IPS DF 6.9 (cell line): ENCODE data around the gene ATP5F1D.
"Not testable (repeated sequence)": the region's sequence is repeated elsewhere in the genome, so short reads cannot be mapped to it uniquely, and the experiment has no call there.

Source experiments
- DNase-seq: peaks from one replicate; pipeline ENCODE4 v3.0.0-alpha.2; 2013; ENCODE audit warnings: low read depth, low spot score
- H3K27ac ChIP-seq: one replicate; pipeline ENCODE4 v1.5.1; 2013; ENCODE audit warnings: low read length, control low read depth
- H3K27me3 ChIP-seq: 2 replicates; pipeline ENCODE4 v1.6.1; 2013; ENCODE audit warnings: mild to moderate bottlenecking, low read length; ENCODE audit not compliant: control insufficient read depth, insufficient read depth
- H3K36me3 ChIP-seq: 2 replicates; pipeline ENCODE4 v1.6.1; 2013; ENCODE audit warnings: low read length; ENCODE audit not compliant: control insufficient read depth, insufficient read depth
- H3K4me1 ChIP-seq: 2 replicates; pipeline ENCODE4 v1.6.1; 2013; ENCODE audit warnings: low read length; ENCODE audit not compliant: control insufficient read depth, insufficient read depth
- H3K4me3 ChIP-seq: 2 replicates; pipeline ENCODE4 v1.5.1; 2013; ENCODE audit warnings: mild to moderate bottlenecking, low read length
- H3K9me3 ChIP-seq: 2 replicates; pipeline ENCODE4 v1.6.1; 2013; ENCODE audit warnings: low read length, inconsistent platforms; ENCODE audit not compliant: control insufficient read depth, insufficient read depth
- WGBS: extraction: QIAGEN DNeasy Blood & Tissue Kit; methylation state at CpG from one replicate; pipeline ENCODE4 v1.1.7; 2013; ENCODE audit warnings: mixed read lengths, missing lambda C conversion rate; ENCODE audit not compliant: insufficient read length, insufficient coverage; 5-methylcytosine and 5-hydroxymethylcytosine counted together

The ATP5F1D gene

DNA sequence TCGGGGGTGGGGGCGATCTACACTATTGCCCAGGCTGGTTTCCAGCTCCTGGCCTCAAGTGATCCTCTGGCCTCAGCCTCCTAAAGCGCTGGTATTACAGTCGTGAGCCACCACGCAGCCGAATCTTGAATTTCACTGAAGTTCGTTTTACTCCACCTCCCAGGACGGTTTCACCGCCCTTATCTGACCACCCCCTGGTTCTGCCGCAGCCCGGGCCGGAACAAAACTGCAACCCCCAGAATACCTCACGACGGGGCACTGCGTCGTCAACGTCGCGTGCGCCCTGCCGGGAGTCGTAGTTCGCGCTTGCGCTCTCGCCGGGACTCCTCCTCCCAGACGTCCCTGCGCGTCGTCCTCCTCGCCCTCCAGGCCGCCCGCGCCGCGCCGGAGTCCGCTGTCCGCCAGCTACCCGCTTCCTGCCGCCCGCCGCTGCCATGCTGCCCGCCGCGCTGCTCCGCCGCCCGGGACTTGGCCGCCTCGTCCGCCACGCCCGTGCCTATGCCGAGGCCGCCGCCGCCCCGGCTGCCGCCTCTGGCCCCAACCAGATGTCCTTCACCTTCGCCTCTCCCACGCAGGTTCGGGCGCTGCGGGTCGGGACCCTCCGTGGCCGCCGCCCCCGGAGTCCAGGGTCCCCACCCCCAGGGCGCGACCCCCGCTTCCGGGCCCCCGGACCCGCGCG, at the start of gene ATP5F1D:
ATP5F1D (plus strand) TSS at position 335 of the 679 bp plus-strand sequence; CDS start at position 435, 100 bp downstream.
- Histone ChIP-seq H3K4me3 (peak within 1 kb of the TSS; percentile 90; the same call in 1 of the 2 replicates), H3K27ac (no peak within 1 kb of the TSS), H3K36me3 (peaks cover 5% of the 10 kb centered on the region; the same call in 1 of the 2 replicates), H3K9me3 (no peaks in the 10 kb centered on the region), H3K27me3 (no peaks in the 10 kb centered on the region), H3K4me1 (peaks cover 7% of the 10 kb centered on the region)
- no CpG with 5 or more reads among the region's 79 CpGs for WGBS
- no peak for DNase-seq

DNA sequence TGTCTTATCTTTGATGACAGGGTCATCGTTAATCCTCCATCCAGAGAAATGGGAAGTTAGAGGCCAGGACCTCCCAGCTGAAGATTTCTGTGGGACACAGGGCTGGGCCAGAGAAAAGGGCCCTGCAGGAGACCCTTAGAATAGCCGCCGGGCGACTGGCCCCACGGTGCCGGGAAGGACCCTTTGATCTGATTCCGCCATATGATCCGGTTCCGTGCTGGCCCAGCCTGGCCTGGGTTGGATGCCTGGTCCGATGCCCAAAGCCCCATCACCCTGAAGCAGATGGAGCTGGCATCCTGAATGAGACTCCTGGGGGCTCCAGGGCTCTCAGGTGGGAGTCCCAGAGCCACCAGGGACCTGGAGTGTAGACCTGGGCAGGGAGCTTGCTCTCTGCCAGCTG, 42.0 kb upstream of the ATP5F1D start:
- no peaks in the 10 kb centered on the region for H3K27me3 ChIP-seq
- H3K4me3 ChIP-seq = no peak overlapping the region
- no peaks in the 10 kb centered on the region for H3K36me3 ChIP-seq
- whole genome bisulfite sequencing = no CpG with 5 or more reads among the region's 10 CpGs
- DNase-seq = no peak
- no peaks in the 10 kb centered on the region for H3K4me1 ChIP-seq
- no peaks in the 10 kb centered on the region for H3K9me3 ChIP-seq
- no peak overlapping the region for H3K27ac ChIP-seq

DNA sequence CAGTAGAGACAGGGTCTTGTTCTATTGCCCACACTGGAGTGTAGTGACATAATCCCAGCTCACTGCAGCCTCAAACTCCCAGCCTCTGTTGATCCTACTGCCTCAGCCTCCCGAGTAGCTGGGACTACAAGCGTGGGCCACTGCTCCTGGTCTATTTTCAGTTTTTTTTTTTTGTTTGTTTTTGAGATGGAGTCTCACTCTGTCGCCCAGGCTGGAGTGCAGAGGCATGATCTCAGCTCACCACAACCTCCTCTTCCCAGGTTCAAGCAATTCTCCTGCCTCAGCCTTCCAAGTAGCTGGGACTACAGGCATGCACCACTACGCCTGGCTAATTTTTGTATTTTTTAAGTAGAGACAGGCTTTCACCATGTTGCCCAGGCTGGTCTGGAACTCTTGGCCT, 40.9 kb upstream of the ATP5F1D start:
- H3K36me3 ChIP-seq, H3K27ac ChIP-seq, DNase-seq, H3K4me3 ChIP-seq, H3K27me3 ChIP-seq, H3K9me3 ChIP-seq, H3K4me1 ChIP-seq: not testable (repeated sequence)
- no CpG with 5 or more reads among the region's 4 CpGs for WGBS

DNA sequence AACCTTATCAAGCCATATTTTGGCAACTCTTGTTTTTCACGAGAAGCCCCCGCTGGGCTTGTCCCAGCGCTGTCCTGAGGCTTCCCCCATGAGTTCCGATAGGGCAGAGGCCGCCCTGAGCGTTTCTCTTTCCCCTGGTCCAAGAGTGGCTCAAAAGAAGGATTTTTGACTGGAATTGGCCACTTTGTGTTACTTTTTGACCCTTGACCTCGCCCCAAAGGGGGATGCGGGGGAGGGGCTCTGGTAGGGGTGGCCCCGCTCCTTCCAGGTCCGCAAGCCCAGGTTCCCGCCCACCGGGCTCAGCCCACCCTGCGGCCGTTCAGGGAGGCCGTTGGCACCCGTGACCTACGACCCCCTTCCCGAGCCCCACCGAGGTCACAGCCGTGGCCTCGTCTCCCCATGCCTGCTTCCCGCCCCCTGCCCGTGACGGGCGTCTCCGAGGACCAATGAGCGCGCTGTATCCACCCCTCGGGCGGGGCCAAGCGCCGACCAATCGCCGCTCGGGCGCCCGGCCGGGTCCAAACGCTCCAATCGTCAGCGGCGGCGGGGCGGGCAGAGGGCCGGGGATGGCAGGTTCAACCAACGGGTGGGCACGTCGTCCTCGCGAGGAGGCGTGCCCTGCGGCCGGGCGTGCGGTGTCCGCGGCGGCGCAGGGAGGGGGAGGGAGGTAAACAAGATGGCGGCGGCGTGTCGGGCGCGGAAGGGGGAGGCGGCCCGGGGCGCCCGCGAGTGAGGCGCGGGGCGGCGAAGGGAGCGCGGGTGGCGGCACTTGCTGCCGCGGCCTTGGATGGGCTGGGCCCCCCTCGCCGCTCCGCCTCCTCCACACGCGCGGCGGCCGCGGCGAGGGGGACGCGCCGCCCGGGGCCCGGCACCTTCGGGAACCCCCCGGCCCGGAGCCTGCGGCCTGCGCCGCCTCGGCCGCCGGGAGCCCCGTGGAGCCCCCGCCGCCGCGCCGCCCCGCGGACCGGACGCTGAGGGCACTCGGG, 36.1 kb upstream of the ATP5F1D start, which contains the start of gene STK11:
STK11 (plus strand) TSS at position 665 of the 986 bp plus-strand sequence. CDS start 1,136 bp downstream, outside the sequence.
- Histone ChIP-seq H3K4me3 (peak within 1 kb of the TSS; percentile 79), H3K36me3 (no peaks in the 10 kb centered on the region; the same call in 1 of the 2 replicates), H3K4me1 (peaks cover 2% of the 10 kb centered on the region; the same call in 1 of the 2 replicates), H3K27me3 (no peaks in the 10 kb centered on the region), H3K27ac (no peak within 1 kb of the TSS), H3K9me3 (no peaks in the 10 kb centered on the region)
- WGBS = no CpG with 5 or more reads among the region's 114 CpGs
- DNase-seq = peak; percentile 82

DNA sequence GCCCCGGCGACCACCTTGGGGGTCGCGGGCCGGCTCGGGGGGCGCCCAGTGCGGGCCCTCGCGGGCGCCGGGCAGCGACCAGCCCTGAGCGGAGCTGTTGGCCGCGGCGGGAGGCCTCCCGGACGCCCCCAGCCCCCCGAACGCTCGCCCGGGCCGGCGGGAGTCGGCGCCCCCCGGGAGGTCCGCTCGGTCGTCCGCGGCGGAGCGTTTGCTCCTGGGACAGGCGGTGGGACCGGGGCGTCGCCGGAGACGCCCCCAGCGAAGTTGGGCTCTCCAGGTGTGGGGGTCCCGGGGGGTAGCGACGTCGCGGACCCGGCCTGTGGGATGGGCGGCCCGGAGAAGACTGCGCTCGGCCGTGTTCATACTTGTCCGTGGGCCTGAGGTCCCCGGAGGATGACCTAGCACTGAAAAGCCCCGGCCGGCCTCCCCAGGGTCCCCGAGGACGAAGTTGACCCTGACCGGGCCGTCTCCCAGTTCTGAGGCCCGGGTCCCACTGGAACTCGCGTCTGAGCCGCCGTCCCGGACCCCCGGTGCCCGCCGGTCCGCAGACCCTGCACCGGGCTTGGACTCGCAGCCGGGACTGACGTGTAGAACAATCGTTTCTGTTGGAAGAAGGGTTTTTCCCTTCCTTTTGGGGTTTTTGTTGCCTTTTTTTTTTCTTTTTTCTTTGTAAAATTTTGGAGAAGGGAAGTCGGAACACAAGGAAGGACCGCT, 35.2 kb upstream of the ATP5F1D start:
- Histone ChIP-seq H3K36me3 (no peaks in the 10 kb centered on the region; the same call in 1 of the 2 replicates), H3K4me3 (peak overlapping the region; percentile 79), H3K4me1 (peaks cover 4% of the 10 kb centered on the region; the same call in 1 of the 2 replicates), H3K27ac (no peak overlapping the region), H3K9me3 (no peaks in the 10 kb centered on the region), H3K27me3 (no peaks in the 10 kb centered on the region)
- DNase-seq = no peak
- no CpG with 5 or more reads among the region's 78 CpGs for WGBS

DNA sequence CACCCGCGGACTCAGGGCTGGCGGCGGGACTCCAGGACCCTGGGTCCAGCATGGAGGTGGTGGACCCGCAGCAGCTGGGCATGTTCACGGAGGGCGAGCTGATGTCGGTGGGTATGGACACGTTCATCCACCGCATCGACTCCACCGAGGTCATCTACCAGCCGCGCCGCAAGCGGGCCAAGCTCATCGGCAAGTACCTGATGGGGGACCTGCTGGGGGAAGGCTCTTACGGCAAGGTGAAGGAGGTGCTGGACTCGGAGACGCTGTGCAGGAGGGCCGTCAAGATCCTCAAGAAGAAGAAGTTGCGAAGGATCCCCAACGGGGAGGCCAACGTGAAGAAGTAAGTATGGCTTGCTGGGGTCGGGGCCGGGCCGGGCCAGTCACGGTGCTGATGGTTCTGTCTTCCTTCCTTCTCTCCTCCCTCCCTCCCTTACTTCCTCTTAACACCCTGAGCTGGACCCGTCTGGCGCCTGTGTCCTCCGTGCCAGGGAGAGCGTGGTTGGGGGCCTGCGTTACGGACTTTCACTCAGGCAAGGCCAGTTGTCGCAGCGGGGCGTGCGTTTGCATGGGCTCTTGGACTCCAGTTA, 34.6 kb upstream of the ATP5F1D start:
- no peaks in the 10 kb centered on the region for H3K9me3 ChIP-seq
- H3K27ac ChIP-seq = no peak overlapping the region
- WGBS = no CpG with 5 or more reads among the region's 38 CpGs
- H3K4me1 ChIP-seq = peaks cover 6% of the 10 kb centered on the region; the same call in 1 of the 2 replicates
- no peaks in the 10 kb centered on the region for H3K27me3 ChIP-seq
- no peaks in the 10 kb centered on the region; the same call in 1 of the 2 replicates for H3K36me3 ChIP-seq
- DNase-seq = no peak
- peak overlapping the region; percentile 79 for H3K4me3 ChIP-seq

DNA sequence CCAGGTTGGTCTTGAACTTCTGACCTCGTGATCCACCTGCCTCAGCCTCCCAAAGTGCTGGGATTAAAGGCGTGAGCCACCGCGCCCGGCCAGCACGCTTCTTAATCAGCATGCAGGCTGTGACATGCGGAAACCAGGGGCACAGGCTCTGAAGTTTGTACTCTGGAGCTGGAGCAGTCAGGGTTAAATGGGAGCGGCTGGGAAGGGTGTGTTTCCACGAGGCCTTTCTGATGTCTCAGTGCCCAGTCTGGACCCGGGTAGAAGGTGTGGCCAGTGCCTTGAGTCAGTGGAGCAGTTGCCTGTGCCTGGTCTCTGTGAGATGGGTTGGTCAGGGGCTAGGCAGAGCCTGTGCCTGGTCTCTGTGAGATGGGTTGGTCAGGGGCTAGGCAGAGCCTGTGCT, 32.7 kb upstream of the ATP5F1D start:
- not testable (repeated sequence) for H3K4me3 ChIP-seq, H3K27me3 ChIP-seq, H3K4me1 ChIP-seq, H3K9me3 ChIP-seq, H3K27ac ChIP-seq, H3K36me3 ChIP-seq, DNase-seq
- WGBS = no CpG with 5 or more reads among the region's 10 CpGs

DNA sequence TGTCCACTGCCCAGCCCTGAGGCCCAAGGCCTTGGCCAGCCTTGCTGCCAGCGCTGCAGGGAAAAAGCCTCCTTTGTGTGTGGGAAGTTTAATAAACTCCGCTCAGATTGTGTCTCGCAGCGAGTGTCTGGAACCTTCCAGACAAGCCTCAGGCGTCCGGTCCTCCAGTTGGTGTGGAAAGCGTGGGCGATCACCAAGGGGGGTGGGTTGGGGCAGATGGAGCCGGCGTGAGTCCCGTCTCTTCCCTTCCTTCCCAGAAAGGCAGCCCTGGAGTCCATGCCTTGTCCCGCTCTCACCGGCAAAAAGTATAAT, 31.4 kb upstream of the ATP5F1D start:
- no peak for DNase-seq
- Histone ChIP-seq H3K4me3 (no peak overlapping the region), H3K36me3 (peaks cover 3% of the 10 kb centered on the region; the same call in 1 of the 2 replicates), H3K27ac (no peak overlapping the region), H3K9me3 (no peaks in the 10 kb centered on the region), H3K27me3 (no peaks in the 10 kb centered on the region), H3K4me1 (peaks cover 6% of the 10 kb centered on the region; the same call in 1 of the 2 replicates)
- no CpG with 5 or more reads among the region's 13 CpGs for WGBS

DNA sequence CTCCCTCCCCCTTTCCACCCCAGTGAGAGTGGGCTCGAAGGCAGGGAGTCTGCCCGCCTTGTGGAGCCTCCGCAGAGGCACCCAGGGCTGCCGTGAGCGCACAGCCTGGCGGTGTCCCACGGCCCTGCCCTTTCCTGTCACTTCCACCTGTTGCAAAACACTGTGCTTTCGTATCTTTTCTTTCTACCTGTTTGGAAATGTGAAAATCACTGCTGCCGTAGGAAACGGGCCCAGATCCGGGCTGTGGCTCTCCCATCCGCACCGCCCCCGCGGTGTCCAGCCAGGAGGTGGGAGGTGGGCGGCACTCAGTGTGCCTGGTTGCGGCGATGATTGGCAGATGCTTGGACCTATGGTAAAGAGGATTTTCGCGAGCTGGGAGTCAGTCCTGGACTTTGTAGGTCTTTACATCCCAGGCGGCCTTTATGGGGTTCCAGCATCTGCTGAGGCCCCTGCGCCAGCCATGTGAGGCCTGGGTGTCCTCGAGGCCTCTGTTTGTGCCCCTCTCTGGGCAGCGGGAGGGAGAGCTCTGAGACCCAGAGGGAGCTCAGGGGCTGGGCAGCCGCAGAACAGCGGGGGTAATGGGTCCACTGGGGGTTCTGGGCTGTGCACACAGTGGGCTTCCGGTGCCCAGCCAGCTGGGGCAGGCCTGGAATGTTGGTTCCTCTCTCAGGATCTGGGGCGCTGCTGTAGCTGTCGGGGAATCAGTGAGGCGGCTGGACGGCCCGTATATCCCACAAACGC, 29.9 kb upstream of the ATP5F1D start:
- Histone ChIP-seq H3K27me3 (no peaks in the 10 kb centered on the region), H3K27ac (no peak overlapping the region)
- DNase-seq = no peak

More for the DNA sequence above, 29.9 kb upstream of the ATP5F1D start:
- H3K9me3 ChIP-seq = no peaks in the 10 kb centered on the region
- no peak overlapping the region for H3K4me3 ChIP-seq
- WGBS = no CpG with 5 or more reads among the region's 33 CpGs
- peaks cover 6% of the 10 kb centered on the region; the same call in 1 of the 2 replicates for H3K4me1 ChIP-seq
- H3K36me3 ChIP-seq = peaks cover 3% of the 10 kb centered on the region; the same call in 1 of the 2 replicates
